Neural crest cell (in vitro differentiated cells): Measurements from ENCODE around the gene SRD5A3. TPM values are rescaled to one million over a fixed set of nuclear protein-coding genes. Genes with fewer than 3 reads are reported as not detected.

Source experiments
- DNase-seq: peaks from one replicate; pipeline ENCODE4 v3.0.0; 2021; ENCODE audit warnings: low read depth, mixed read lengths, low spot score
- H3K27ac Mint-ChIP-seq: one replicate; pipeline ENCODE4 v1.8.0; 2021; ENCODE audit warnings: mild to moderate bottlenecking, mixed read lengths; ENCODE audit not compliant: unreplicated experiment
- H3K27me3 Mint-ChIP-seq: 2 replicates; pipeline ENCODE4 v1.8.0; 2021; ENCODE audit warnings: low read depth, mild to moderate bottlenecking, mixed read lengths
- H3K36me3 Mint-ChIP-seq: 2 replicates; pipeline ENCODE4 v1.8.0; 2021; ENCODE audit warnings: low read depth, mild to moderate bottlenecking, mixed read lengths
- H3K4me1 Mint-ChIP-seq: 2 replicates; pipeline ENCODE4 v1.8.0; 2021; ENCODE audit warnings: mixed read lengths
- H3K4me3 Mint-ChIP-seq: one replicate; pipeline ENCODE4 v1.8.0; 2021; ENCODE audit warnings: mild to moderate bottlenecking, mixed read lengths
- H3K9me3 Mint-ChIP-seq: 2 replicates; pipeline ENCODE4 v1.8.0; 2021; ENCODE audit warnings: mixed read lengths
- total RNA-seq: library from RNA; stranded (reverse); gene quantifications from 2 replicates; pipeline ENCODE4 v1.2.1, GENCODE V29; 2021
- TF ChIP-seq, protein P1 (sequence below): fragments of 200-600 bp; sonication (generic); conservative IDR thresholded peaks from 2 replicates; pipeline ENCODE4 v1.5.0; 2021; ENCODE audit warnings: antibody characterized with exemption, mild to moderate bottlenecking

SRD5A3 gene
- total RNA-seq, 1 donor from 2014 or later: 20.3 TPM

DNA sequence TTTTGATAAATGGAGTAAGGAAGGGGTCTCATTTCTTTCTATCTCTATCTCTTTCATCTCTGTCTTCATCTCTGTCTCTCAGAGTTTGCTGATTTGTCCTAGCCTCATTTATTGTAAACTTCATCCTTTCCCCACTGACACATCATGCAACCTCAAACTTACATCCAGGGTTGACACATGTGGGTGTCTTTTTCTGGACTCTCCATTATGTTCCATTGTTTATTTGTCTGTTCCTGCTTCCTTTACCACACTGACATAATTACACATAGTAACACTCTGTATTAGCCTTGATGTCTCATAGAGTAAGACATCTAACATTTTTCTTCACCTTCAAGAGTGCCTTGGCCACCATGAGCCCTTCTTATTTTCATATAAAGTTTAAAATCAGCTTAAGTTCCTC, 8.1 kb upstream of the SRD5A3 start:
- Mint-ChIP-seq H3K27ac (no peak overlapping the region), H3K4me3 (no peak overlapping the region), H3K9me3 (peaks cover 3% of the 10 kb centered on the region), H3K36me3 (peaks cover 2% of the 10 kb centered on the region), H3K27me3 (no peaks in the 10 kb centered on the region), H3K4me1 (no peaks in the 10 kb centered on the region)
- no peak for DNase-seq
- TF ChIP-seq, protein P1, sequence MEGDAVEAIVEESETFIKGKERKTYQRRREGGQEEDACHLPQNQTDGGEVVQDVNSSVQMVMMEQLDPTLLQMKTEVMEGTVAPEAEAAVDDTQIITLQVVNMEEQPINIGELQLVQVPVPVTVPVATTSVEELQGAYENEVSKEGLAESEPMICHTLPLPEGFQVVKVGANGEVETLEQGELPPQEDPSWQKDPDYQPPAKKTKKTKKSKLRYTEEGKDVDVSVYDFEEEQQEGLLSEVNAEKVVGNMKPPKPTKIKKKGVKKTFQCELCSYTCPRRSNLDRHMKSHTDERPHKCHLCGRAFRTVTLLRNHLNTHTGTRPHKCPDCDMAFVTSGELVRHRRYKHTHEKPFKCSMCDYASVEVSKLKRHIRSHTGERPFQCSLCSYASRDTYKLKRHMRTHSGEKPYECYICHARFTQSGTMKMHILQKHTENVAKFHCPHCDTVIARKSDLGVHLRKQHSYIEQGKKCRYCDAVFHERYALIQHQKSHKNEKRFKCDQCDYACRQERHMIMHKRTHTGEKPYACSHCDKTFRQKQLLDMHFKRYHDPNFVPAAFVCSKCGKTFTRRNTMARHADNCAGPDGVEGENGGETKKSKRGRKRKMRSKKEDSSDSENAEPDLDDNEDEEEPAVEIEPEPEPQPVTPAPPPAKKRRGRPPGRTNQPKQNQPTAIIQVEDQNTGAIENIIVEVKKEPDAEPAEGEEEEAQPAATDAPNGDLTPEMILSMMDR: no peak

DNA sequence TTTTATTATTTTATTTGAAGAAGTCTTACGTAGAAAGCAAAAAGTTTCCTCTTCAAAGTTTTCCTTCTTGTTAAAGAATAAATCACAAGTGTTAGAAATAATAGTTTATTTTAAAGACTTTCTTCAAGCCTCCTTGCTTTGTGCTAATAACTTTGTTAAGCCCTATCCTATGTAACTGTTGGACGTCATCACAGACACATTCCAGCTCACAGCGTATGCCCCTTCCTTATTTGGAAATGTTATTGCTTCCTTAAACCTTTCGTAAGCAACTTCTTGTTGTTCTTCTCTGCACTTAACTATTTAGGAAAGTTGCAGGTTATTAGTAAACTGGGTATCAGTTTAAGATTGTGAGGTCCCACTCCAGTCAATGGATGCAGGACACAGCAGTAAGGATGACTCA, 7.6 kb upstream of the SRD5A3 start:
- TF ChIP-seq, protein P1: no peak
- peaks cover 2% of the 10 kb centered on the region for H3K36me3 Mint-ChIP-seq
- no peak overlapping the region for H3K27ac Mint-ChIP-seq
- no peak overlapping the region for H3K4me3 Mint-ChIP-seq
- H3K9me3 Mint-ChIP-seq: peaks cover 3% of the 10 kb centered on the region
- DNase-seq: no peak
- H3K27me3 Mint-ChIP-seq: no peaks in the 10 kb centered on the region
- no peaks in the 10 kb centered on the region for H3K4me1 Mint-ChIP-seq

DNA sequence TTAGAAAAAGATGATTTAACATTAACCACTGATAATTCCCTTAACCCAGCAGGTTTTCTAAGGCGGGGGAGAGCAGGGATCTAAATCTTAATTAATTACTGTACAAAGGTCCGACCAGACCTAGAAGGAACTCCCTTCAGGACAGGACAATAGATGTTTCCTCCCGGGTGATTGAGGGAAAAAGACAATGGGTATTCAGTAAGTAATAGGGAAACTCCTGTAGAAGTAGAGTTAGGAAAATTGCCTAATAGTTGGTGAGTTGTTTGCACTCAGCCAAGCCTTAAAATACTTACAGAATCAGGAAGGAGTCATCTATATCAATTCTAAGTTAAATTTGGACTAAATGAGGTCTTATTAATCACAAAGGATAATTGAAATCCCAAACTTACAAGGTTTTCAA, 5.8 kb upstream of the SRD5A3 start:
- Mint-ChIP-seq H3K4me3 (no peak overlapping the region), H3K9me3 (peaks cover 3% of the 10 kb centered on the region), H3K36me3 (peaks cover 2% of the 10 kb centered on the region), H3K27me3 (no peaks in the 10 kb centered on the region), H3K4me1 (peaks cover 3% of the 10 kb centered on the region), H3K27ac (no peak overlapping the region)
- TF ChIP-seq, protein P1: no peak
- no peak for DNase-seq

DNA sequence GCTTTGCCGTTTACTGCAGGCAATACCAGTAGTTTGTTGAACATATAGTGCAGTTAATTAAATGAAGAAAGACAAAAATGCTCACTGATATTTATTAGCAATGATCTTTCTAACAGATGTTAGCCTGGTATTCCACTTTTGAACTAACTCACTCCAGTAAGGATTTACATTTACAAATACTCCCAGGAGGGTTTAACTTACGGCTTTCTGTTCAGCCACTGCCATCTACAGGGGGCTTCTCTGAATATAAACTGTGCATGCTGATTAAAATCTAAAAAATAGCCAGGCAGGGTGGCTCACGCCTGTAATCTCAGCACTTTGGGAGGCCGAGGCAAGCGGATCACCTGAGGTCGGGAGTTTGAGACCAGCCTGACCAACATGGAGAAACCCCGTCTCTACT, 2.2 kb upstream of the SRD5A3 start:
- DNase-seq: no peak
- H3K27me3 Mint-ChIP-seq: no peaks in the 10 kb centered on the region
- peaks cover 18% of the 10 kb centered on the region for H3K4me1 Mint-ChIP-seq
- TF ChIP-seq, protein P1: no peak
- H3K4me3 Mint-ChIP-seq: no peak overlapping the region
- H3K9me3 Mint-ChIP-seq: no peaks in the 10 kb centered on the region
- no peaks in the 10 kb centered on the region for H3K36me3 Mint-ChIP-seq
- H3K27ac Mint-ChIP-seq: no peak overlapping the region

DNA sequence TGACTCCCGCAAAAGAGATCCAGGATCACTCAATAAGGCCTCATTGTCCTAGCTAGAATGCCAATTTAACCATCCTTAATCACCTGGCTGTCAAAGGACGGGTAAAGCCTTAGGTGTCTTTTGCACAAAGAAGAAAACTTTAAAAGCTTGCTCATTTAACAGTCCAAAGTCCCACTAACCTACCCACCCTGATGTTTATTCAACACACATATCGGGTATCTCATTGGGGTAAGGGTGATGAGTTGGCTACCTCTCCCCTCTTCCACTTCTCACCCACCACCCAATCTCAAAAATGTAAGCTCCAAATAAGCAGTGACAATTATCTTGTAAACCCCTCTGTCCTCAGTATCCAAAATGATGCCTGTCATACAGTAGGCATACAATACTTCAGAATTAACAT, 988 bp upstream of the SRD5A3 start:
- DNase-seq: no peak
- TF ChIP-seq, protein P1: no peak
- Mint-ChIP-seq H3K27me3 (no peaks in the 10 kb centered on the region), H3K27ac (no peak overlapping the region), H3K9me3 (no peaks in the 10 kb centered on the region), H3K4me1 (peaks cover 18% of the 10 kb centered on the region), H3K4me3 (no peak overlapping the region), H3K36me3 (no peaks in the 10 kb centered on the region)

DNA sequence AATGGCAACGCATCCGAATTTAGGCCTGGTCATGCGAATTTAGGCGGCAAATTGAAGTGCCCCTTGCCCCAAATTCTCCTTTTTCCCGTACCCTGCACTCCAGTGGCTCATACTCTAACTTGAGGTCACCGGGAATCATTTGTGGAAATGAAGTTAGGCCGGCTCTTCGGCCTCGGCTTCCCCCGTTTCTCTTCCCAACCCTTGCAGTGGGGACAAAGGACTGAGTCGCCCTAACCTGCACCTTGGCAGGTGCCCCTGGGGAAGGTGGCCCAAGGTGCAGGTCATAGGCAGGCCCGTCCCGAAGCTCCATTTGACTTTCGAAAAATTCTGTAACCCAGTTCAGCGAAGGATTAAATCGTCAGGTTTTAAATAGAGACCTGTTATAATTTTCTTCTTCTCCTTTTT, 811 bp downstream of the SRD5A3 start:
- peaks cover 2% of the 10 kb centered on the region for H3K36me3 Mint-ChIP-seq
- peaks cover 18% of the 10 kb centered on the region for H3K4me1 Mint-ChIP-seq
- TF ChIP-seq, protein P1: no peak
- H3K4me3 Mint-ChIP-seq: peak overlapping the region; percentile 90
- H3K27me3 Mint-ChIP-seq: no peaks in the 10 kb centered on the region
- H3K27ac Mint-ChIP-seq: peak overlapping the region; percentile 83
- H3K9me3 Mint-ChIP-seq: no peaks in the 10 kb centered on the region
- no peak for DNase-seq
